ENCODE measurements around the gene FOCAD.

The FOCAD gene

DNA sequence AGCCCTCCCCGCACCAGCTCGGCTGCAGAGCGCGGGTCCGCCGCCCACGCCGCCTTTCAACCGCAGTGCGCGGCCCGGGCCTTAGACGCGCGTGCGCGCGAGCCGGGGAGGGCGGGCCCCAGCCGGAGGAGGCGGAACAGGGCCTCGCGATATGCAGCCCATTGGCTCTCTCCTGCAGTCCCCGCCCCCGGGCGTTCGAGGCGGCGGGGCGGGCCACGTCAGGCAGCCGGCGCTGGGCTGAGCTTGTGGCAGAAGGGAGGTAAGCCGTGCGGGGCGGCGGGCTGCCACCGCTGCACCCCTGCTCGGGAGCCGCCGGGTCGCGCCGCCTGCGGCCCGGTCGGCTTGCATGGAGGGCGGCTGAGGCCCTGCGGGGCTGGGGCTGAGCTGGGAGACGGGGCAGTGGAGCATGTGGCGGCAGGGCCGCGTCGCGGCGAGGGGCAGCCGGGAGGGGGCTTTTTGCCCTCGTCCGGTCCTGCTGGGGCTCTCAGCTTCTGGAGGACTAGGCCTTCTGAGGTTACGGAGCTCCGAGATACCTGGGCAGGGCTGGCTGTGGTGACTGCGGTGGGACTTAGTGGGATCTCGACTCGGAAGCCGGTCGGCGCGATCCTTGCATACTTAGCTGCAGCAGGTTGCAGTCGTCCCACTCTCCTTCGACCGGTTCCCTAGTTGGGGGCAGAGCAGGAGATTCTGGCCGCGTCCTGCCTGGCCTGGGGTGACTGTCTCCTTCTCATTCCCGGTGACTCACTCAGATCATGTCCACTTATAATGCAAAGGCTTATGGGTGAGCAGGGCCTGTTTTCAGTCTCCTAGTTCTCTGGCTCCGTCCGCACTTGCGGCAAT is at the start of gene FOCAD:
Gene FOCAD, plus strand, starts transcription at position 225 of the 840 bp plus-strand sequence. CDS start 31,095 bp downstream, outside the sequence.
- Histone ChIP-seq H4K20me1 (ENCODE audit: control insufficient read depth, insufficient read depth, low read depth, low read length) (peaks cover 2% of the 10 kb centered on the region; the same call in 1 of the 2 replicates), H3K9me3 (ENCODE audit: control insufficient read depth, insufficient read depth, low read length) (no peaks in the 10 kb centered on the region), H3K9me2 (replicated peaks; ENCODE audit: control insufficient read depth, low read length) (no peaks in the 10 kb centered on the region), H3K4me1 (ENCODE audit: control insufficient read depth, low read length) (peaks cover 20% of the 10 kb centered on the region), H3K4me2 (ENCODE audit: low read length) (peak within 1 kb of the TSS; percentile 81), H3K27ac (ENCODE audit: low read depth, low read length) (peak within 1 kb of the TSS; percentile 32), H3K36me3 (ENCODE audit: control insufficient read depth, low read length) (no peaks in the 10 kb centered on the region), H3K4me3 (ENCODE audit: low read length) (peak within 1 kb of the TSS; percentile 86), H3K79me2 (ENCODE audit: control insufficient read depth, low read length) (peaks cover 40% of the 10 kb centered on the region), H3F3A (ENCODE audit: control insufficient read depth, insufficient read depth) (no peaks in the 10 kb centered on the region), H3K27me3 (ENCODE audit: control insufficient read depth, low read length) (no peaks in the 10 kb centered on the region)
- no peak for TF ChIP-seq EZH2phosphoT487 (IDR thresholded peaks at IDR 0.05; ENCODE audit: borderline replicate concordance, low read length)
- TF ChIP-seq CTCF (IDR thresholded peaks at IDR 0.05; ENCODE audit: low read depth, low read length, poor library complexity, severe bottlenecking), result no peak

- Histone ChIP-seq H4K20me1 (ENCODE audit: control insufficient read depth, insufficient read depth, low read depth, low read length) (no peaks in the 10 kb centered on the region), H3K27ac (ENCODE audit: low read depth, low read length) (no peak overlapping the region), H3K27me3 (ENCODE audit: control insufficient read depth, low read length) (peaks cover 42% of the 10 kb centered on the region), H3K9me2 (replicated peaks; ENCODE audit: control insufficient read depth, low read length) (no peaks in the 10 kb centered on the region), H3K79me2 (ENCODE audit: control insufficient read depth, low read length) (no peaks in the 10 kb centered on the region), H3K4me3 (ENCODE audit: low read length) (no peak overlapping the region), H3F3A (ENCODE audit: control insufficient read depth, insufficient read depth) (no peaks in the 10 kb centered on the region), H3K4me2 (ENCODE audit: low read length) (no peak overlapping the region), H3K36me3 (ENCODE audit: control insufficient read depth, low read length) (no peaks in the 10 kb centered on the region), H3K4me1 (ENCODE audit: control insufficient read depth, low read length) (peaks cover 2% of the 10 kb centered on the region), H3K9me3 (ENCODE audit: control insufficient read depth, insufficient read depth, low read length) (no peaks in the 10 kb centered on the region)
- TF ChIP-seq EZH2phosphoT487 (IDR thresholded peaks at IDR 0.05; ENCODE audit: borderline replicate concordance, low read length) (no peak), CTCF (IDR thresholded peaks at IDR 0.05; ENCODE audit: low read depth, low read length, poor library complexity, severe bottlenecking) (no peak)
These were observed 49.2 kb upstream of the FOCAD start for GRCh38 chr9:20634895-20635294.

GRCh38 chr9:20636888-20637440 is 47.1 kb upstream of the FOCAD start:
- Histone ChIP-seq H3K4me3 (ENCODE audit: low read length) (no peak overlapping the region), H3K4me1 (ENCODE audit: control insufficient read depth, low read length) (peaks cover 13% of the 10 kb centered on the region), H3K9me2 (replicated peaks; ENCODE audit: control insufficient read depth, low read length) (no peaks in the 10 kb centered on the region), H3K79me2 (ENCODE audit: control insufficient read depth, low read length) (no peaks in the 10 kb centered on the region), H4K20me1 (ENCODE audit: control insufficient read depth, insufficient read depth, low read depth, low read length) (no peaks in the 10 kb centered on the region), H3K27ac (ENCODE audit: low read depth, low read length) (no peak overlapping the region), H3K36me3 (ENCODE audit: control insufficient read depth, low read length) (no peaks in the 10 kb centered on the region), H3F3A (ENCODE audit: control insufficient read depth, insufficient read depth) (no peaks in the 10 kb centered on the region), H3K27me3 (ENCODE audit: control insufficient read depth, low read length) (peaks cover 34% of the 10 kb centered on the region), H3K4me2 (ENCODE audit: low read length) (no peak overlapping the region), H3K9me3 (ENCODE audit: control insufficient read depth, insufficient read depth, low read length) (no peaks in the 10 kb centered on the region)
- TF ChIP-seq EZH2phosphoT487 (IDR thresholded peaks at IDR 0.05; ENCODE audit: borderline replicate concordance, low read length) (no peak), CTCF (IDR thresholded peaks at IDR 0.05; ENCODE audit: low read depth, low read length, poor library complexity, severe bottlenecking) (no peak)

Data from DOHH2 (cell line).